Fibroblast of skin of right biceps (primary cell): ENCODE measurements around the gene TMCO4.
A peak's percentile ranks its signal among the peaks of the same experiment; 100 is the strongest.
"Not testable (repeated sequence)": the region's sequence is repeated elsewhere in the genome, so short reads cannot be mapped to it uniquely, and the experiment has no call there.

Experiments used
- DNase-seq: peaks from one replicate; pipeline ENCODE4 v3.0.0-alpha.2; 2013

The TMCO4 gene

GRCh38 chr1:19799230-19800075 lies at the start of gene TMCO4:
Gene TMCO4, minus strand, starts transcription at chr1:19799916. Its CDS starts 19,158 bp downstream, at chr1:19780758.
- DNase-seq, result peak; percentile 50

DNA sequence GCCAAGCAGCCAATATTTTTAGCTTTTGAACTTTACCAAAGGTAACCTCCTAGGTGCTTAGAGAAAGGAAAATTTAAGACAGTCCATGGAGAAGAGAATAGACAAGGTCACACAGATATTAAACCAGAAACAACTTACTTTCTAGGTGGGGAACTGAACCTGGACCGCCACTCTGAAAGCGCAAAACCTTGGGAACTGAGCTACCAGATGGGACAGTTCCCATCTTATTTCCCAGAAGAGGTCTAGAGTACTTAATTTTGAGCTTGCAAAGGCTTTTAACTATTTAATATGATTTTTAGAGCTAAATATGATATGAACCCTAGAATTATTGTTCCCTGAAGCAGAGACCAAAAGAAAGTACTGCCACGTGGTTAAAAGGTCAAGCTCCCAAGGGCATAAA lies 49.6 kb upstream of the TMCO4 start:
- not testable (repeated sequence) for DNase-seq

- not testable (repeated sequence) for DNase-seq
Measured at GRCh38 chr1:19847334-19847733, 47.6 kb upstream of the TMCO4 start.

DNA sequence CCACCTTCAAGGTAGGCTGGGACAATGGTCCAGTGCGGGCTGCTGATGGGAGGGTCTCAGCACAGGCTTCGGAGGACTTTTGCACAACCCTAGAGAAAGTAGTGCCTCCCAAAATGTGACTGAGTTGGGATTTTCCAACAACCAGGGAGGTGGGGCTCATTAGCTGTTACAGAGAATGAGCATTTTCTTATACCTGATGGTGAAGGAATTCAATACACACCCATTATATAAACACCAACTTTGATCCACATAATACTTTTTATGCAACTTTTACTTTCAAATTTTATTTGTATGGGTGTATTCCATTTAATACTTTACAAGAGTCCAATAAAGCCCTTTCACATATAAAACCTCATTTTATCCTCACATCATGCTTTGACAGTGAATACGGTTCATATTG lies 46.6 kb upstream of the TMCO4 start:
- no peak for DNase-seq

DNA sequence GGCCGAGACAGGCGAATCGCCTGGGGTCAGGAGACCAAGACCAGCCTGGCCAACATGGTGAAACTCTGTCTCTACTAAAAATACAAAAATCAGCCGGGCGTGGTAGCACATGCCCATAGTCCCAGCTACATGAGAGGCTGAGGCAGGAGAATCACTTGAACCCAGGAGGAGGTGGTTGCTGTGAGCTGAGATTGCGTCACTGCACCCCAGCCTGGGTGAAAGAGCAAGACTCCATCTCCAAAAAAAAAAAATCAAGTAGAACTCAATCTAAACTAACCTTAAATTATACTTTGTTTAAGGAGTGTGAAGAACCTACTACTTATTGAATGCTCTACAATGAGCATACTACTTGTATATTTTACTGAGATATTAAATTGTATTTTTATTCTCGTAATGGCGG lies 45.8 kb upstream of the TMCO4 start:
- no peak for DNase-seq

- no peak for DNase-seq
Measured at GRCh38 chr1:19844731-19845495, 45.2 kb upstream of the TMCO4 start.

DNA sequence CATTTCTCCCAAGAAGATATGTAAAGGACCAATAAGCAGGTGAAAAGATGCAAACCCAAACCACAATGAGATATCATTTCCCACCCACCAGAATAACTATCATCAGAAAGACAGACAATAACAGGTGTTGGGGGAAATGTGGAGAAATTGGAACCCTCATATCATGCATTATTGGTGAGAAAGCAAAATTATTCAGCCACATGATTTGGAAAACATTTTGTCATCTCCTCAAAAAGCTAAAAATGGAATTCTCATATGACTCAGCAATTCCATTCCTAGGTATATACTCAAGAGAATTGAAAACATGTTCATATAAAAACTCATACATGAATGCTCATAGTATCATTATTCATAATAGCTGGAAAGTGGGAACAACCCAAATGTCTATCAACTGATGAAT lies 40.5 kb upstream of the TMCO4 start:
- peak; percentile 19 for DNase-seq

GRCh38 chr1:19837866-19838265 lies 38.1 kb upstream of the TMCO4 start:
- no peak for DNase-seq

- no peak for DNase-seq
Measured at GRCh38 chr1:19835578-19835977, 35.9 kb upstream of the TMCO4 start.

DNA sequence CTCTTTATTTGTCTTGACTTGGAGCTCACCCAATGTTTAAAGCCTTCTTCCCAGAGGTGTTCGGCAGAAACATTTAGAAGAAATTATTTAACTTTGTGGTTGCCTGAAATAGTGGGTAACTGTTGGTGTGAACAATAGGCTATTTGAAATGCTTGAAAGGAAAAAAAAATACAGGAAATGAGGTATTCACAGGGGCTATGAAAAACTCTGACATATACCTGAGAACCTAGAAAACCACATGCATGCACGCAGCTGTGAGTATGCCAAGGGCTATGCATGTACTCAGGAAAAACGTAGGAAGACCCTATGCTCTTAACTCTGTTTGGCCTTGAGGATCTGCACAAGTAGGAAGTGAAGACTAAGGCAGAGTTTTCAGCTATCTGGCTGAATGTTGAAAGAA lies 31.7 kb upstream of the TMCO4 start:
- DNase-seq, result no peak

DNA sequence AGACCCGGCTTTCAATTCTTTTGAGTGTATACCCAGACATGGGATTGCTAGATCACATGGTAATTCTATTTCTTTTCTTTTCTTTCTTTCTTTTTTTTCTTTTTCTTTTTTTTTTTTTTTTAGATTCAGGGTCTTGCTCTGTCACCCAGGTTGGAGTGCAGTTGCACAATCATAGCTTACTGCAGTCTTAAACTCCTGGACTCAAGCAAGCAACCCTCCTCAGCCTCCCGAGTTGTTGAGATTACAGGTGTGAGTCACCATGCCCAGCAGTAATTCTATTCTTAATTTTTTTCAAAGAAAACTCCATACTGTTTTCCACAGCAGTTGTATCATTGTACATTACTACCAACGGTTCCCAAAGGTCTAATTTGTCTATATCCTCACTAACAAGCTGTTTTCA lies 28.8 kb upstream of the TMCO4 start:
- no peak for DNase-seq

GRCh38 chr1:19825298-19825697 lies 25.6 kb upstream of the TMCO4 start:
- DNase-seq, result no peak

DNA sequence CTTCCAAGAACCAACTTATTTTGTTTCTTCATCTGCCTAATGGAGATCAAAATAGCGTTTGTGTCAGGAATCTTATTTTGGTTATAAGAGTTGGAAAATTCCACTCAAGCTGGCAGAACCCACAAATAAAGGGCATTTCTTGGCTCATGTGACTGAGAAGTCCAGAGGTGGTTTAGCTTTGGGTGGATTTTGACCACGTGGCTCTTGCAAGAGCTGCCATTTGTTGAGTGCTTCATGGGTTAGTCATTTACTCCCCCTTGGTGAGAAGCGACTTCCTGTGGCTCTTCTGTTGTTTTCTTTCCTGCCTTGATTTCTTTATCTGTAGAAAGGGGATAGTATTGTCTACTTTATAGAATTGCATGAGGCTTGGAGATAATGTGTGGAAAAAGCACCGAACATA lies 24.8 kb upstream of the TMCO4 start:
- peak; percentile 23 for DNase-seq

- DNase-seq, result no peak
Measured at GRCh38 chr1:19824036-19824435, 24.3 kb upstream of the TMCO4 start.

DNA sequence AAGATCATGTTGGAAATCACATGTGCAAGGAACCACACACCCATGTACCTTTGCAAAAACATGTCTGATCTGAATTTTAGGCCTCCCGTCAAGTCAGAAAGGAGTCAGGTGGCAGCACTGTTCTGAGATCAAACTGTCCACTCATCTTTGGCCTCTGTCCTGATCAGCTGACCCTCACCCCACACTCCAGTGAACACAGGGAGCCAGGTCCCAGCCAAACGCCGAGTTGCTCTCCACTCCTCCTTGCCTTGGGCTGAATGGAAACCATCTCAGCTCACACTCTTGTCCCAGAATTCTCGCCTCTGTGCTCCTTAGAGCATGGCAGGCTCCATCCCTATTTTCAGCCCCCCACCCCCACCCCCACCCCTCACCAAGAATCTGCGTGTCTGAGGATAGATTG lies 20.0 kb upstream of the TMCO4 start:
- no peak for DNase-seq

DNA sequence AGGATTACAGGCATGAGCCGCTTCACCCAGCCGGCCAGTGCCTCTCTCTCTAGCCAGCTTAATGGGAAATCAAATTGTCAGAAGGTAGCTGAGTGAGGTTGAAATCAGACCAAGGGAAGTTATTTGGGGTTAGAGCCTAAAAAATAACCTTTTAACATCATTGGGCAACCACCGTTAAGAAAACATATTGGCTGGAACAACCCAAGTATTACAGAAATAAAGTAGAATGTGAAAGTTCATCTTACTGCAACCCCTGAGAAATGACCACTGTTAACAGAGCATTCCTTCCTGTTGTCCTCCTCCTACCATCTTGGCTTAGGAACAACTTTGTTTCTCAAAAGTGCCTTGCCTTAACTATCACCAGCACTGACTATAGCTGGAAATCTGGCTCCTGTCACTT lies 18.6 kb upstream of the TMCO4 start:
- DNase-seq, result no peak

GRCh38 chr1:19817160-19817559 lies 17.4 kb upstream of the TMCO4 start:
- no peak for DNase-seq

DNA sequence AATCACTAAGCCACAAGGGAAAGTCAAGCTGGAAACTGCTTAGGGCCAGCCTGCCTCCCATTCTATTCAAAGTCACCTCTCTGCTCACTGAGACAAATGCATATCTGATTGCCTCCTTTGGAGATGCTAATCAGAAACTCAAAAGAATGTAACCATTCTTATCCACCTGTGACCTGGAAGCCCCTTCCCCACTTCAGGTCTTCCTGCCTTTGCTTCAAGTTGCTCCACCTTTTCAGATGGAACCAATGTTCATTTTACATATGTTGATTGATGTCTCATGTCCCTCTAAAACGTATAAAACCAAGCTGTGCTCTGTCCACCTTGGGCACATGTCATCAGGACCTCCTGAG lies 17.0 kb upstream of the TMCO4 start:
- not testable (repeated sequence) for DNase-seq

- no peak for DNase-seq
Measured at GRCh38 chr1:19815801-19816736, 16.4 kb upstream of the TMCO4 start.

DNA sequence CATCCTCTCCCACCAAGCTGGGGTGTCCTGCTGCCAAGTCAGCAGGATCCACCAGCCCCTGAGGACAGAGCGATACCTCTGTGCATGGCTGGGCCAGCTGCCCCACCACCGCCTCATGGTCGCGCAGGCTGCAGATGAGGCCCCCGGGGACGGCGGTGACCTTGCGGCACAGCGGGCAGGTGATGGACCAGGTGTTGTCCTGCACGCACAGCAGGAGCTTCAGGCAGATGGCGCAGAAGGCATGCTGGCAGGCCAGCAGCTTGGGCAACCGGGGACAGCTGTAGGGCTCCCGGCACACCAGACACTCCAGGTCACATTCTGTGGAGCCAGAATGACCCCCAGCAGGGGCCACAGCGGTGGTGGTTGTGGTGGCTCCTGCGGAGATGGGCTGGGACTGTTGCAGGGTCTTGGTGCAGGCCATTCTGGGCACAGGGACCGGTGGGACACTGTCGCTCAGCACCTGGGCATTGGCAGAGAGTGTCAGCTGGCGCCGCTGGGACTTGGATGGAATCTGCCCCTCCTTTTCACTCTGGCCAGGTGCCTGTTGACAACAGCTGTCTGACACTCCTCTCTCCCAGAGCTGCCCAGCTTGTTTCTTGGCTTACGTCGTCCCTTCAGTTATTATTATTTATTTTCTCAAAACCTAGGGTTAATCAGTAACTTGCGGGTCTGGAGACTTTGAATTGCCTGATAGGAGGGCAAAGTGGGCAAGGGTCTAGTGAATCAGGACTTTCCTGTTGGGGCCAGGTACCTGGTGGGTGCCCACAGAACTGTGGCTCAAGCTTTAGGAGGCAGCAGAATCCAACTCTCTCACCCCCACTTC lies 15.2 kb upstream of the TMCO4 start, which contains the start of gene RNF186:
Gene RNF186, minus strand, starts transcription at position 603 of the 823 bp plus-strand sequence. Its CDS starts 182 bp downstream, at position 421.
- DNase-seq, result no peak

GRCh38 chr1:19814244-19814661 lies 14.5 kb upstream of the TMCO4 start:
- DNase-seq, result no peak

GRCh38 chr1:19813643-19813960 lies 13.9 kb upstream of the TMCO4 start:
- DNase-seq, result no peak
